Breast epithelium (tissue), 3 donors: ENCODE data around the gene DPYD.

Experiments
- POLR2A ChIP-seq: fragments of 450-650 bp; IDR thresholded peaks from one replicate; pipeline ENCODE4 v1.6.1; 2016; ENCODE audit warnings: antibody characterized with exemption, mild to moderate bottlenecking, moderate library complexity
- POLR2AphosphoS5 ChIP-seq, 3 donors: sonication (generic); formaldehyde crosslinking; IDR thresholded peaks; one replicate each; pipeline ENCODE4 v1.6.1; 2017; ENCODE audit warnings: antibody characterized with exemption in 3 of 3
- TF ChIP-seq, protein P1 (sequence below), 3 donors: fragments of 450-650 bp; IDR thresholded peaks; one replicate each; pipeline ENCODE4 v1.5.1; 2016 to 2017; ENCODE audit warnings: antibody characterized with exemption in 3 of 3, mild to moderate bottlenecking in 3 of 3, moderate library complexity in 3 of 3

- TF ChIP-seq, protein P1, sequence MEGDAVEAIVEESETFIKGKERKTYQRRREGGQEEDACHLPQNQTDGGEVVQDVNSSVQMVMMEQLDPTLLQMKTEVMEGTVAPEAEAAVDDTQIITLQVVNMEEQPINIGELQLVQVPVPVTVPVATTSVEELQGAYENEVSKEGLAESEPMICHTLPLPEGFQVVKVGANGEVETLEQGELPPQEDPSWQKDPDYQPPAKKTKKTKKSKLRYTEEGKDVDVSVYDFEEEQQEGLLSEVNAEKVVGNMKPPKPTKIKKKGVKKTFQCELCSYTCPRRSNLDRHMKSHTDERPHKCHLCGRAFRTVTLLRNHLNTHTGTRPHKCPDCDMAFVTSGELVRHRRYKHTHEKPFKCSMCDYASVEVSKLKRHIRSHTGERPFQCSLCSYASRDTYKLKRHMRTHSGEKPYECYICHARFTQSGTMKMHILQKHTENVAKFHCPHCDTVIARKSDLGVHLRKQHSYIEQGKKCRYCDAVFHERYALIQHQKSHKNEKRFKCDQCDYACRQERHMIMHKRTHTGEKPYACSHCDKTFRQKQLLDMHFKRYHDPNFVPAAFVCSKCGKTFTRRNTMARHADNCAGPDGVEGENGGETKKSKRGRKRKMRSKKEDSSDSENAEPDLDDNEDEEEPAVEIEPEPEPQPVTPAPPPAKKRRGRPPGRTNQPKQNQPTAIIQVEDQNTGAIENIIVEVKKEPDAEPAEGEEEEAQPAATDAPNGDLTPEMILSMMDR (IDR thresholded peaks at IDR 0.05), result no peak
- TF ChIP-seq POLR2A, result no peak
- no peak for TF ChIP-seq POLR2AphosphoS5 (IDR thresholded peaks at IDR 0.05)
These were observed 123.2 kb downstream of the DPYD start for GRCh38 chr1:97797403-97798183.
